NB4 (cell line): ENCODE results near the gene SFXN5.

ENCODE experiments used
- DNase-seq: peaks from one replicate; pipeline ENCODE4 v3.0.0; 2010; ENCODE audit warnings: low read depth
- H3K4me3 ChIP-seq: one replicate; pipeline ENCODE4 v1.5.1; 2011; ENCODE audit warnings: mild to moderate bottlenecking, low read depth, low read length, moderate library complexity
- MYC ChIP-seq: IDR thresholded peaks from 2 replicates; pipeline ENCODE4 v1.6.1; 2011; ENCODE audit warnings: low read depth, low read length
- POLR2A ChIP-seq: IDR thresholded peaks from 2 replicates; pipeline ENCODE4 v1.6.1; 2011; ENCODE audit warnings: mild to moderate bottlenecking; ENCODE audit not compliant: insufficient read length; ENCODE audit errors: extremely low read depth
- TF ChIP-seq, protein P1 (sequence below): IDR thresholded peaks from one replicate; pipeline ENCODE4 v1.5.1; 2012; ENCODE audit warnings: low read depth, low read length
- TF ChIP-seq, protein P2 (sequence below): IDR thresholded peaks from 2 replicates; pipeline ENCODE4 v1.6.1; 2011; ENCODE audit warnings: low read depth, low read length

SFXN5 gene

DNA sequence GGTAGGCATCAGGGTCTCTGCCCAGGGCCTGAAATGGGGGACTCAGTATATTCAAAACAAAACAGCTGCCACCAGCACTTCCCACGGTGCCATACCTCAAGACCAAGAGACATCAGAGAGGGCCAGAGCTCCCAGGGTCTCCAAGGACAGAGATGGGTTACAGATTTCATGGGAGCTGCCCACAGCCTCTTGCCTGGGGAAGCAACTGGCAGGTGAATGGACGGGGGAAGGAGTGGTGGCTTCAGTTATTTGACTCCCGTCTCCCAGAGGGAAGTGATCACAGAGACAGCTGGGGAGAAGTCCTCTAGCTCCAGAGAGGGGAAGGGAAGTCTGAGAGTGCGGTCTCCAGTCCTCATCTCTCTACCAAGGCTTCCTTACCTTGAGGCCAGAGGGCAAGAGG, 15.8 kb upstream of the SFXN5 start:
- DNase-seq = no peak
- no peak overlapping the region for H3K4me3 ChIP-seq
- TF ChIP-seq MYC = no peak
- TF ChIP-seq, protein P1, sequence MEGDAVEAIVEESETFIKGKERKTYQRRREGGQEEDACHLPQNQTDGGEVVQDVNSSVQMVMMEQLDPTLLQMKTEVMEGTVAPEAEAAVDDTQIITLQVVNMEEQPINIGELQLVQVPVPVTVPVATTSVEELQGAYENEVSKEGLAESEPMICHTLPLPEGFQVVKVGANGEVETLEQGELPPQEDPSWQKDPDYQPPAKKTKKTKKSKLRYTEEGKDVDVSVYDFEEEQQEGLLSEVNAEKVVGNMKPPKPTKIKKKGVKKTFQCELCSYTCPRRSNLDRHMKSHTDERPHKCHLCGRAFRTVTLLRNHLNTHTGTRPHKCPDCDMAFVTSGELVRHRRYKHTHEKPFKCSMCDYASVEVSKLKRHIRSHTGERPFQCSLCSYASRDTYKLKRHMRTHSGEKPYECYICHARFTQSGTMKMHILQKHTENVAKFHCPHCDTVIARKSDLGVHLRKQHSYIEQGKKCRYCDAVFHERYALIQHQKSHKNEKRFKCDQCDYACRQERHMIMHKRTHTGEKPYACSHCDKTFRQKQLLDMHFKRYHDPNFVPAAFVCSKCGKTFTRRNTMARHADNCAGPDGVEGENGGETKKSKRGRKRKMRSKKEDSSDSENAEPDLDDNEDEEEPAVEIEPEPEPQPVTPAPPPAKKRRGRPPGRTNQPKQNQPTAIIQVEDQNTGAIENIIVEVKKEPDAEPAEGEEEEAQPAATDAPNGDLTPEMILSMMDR = no peak
- no peak for TF ChIP-seq POLR2A

DNA sequence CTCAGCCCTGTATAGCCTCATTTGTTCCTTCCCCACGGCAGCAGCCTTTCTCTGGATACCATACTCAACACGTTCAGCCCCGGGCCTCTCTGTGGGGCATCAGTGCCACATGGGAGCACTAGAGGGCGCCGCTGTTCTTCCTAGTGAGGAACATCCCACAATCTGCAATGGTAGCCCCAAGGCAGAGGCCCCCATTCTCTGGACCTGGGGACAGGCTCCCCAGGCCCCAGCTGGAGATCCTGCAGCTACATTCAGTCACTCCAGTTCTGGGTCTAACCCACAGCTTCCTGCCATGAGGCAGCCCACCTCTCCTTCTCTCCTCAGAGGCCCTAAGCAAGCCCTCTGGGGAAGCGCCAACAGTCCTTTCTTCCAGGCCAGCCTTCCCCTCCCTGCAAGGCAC, 14.2 kb upstream of the SFXN5 start:
- DNase-seq = peak; percentile 82

DNA sequence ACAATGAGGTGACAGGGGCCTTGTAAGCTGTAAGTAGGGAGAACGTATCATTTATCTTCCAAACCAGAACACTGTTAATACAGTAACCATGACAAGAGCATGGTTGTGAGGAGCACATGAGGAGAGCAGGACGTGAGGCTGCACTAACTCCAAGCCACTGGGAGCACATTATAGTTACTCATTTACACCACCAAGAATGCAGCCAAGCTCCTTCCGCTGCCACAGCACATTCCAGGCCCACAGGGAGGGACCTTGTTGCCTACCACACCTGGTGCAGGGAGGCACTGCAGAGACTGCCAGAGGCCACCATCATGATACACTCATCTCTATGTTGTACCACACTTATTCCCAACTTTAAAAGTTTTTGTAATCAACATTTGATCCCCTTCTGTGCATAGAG, 13.5 kb upstream of the SFXN5 start:
- H3K4me3 ChIP-seq = no peak overlapping the region
- DNase-seq = no peak
- no peak for TF ChIP-seq MYC
- TF ChIP-seq, protein P2, sequence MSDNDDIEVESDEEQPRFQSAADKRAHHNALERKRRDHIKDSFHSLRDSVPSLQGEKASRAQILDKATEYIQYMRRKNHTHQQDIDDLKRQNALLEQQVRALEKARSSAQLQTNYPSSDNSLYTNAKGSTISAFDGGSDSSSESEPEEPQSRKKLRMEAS = no peak
- TF ChIP-seq, protein P1 = no peak

More for the DNA sequence above, 14.2 kb upstream of the SFXN5 start:
- TF ChIP-seq, protein P1 = peak; percentile 95
- TF ChIP-seq MYC = no peak
- TF ChIP-seq, protein P2 = peak; percentile 57; the same call in 1 of the 2 replicates
- no peak overlapping the region for H3K4me3 ChIP-seq

DNA sequence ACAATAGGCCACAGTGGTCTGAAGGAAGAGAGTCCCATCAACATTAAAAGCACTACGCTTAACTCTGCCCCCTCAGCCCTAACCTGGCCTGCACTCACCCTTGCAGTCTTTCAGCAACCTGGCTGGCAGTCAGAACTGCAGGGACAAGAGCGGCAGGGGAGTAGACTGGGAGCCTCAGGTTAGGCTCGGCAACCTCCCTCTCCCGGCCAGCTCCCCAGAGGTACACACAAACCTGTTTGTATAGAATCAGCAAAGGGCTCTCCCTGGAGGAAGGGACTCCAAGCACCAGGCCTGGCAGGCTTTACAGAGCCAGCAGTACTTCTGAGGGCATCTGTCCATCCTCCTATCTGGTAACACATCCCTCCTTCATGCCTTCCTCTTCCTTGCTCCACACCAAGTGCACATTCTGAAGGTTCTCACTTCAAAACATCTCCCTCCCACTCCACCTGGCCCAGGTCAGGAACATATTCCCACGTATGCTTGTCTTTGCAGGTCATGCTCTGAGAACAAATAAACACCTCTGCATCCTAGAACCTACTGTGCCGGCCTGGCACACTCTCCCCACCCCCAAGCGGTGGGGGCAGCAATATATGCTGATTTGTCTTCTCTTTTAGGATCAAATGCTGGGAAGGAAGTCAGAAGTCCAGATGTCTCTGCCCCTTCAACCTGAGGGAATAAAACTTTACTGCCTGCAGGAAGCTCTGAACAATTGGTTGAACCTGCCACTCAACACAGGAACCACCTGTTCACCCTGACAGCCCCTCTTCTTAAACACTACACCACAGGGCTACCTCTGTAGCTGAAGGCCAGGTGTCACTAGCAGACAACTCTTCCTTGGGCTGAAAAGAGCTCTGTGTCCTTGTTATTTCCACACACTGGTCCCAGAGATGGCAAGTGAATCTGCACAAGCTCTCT, 12.6 kb upstream of the SFXN5 start:
- H3K4me3 ChIP-seq = no peak overlapping the region
- TF ChIP-seq, protein P1 = no peak
- TF ChIP-seq, protein P2 = no peak
- TF ChIP-seq POLR2A = no peak
- no peak for TF ChIP-seq MYC
- no peak for DNase-seq

DNA sequence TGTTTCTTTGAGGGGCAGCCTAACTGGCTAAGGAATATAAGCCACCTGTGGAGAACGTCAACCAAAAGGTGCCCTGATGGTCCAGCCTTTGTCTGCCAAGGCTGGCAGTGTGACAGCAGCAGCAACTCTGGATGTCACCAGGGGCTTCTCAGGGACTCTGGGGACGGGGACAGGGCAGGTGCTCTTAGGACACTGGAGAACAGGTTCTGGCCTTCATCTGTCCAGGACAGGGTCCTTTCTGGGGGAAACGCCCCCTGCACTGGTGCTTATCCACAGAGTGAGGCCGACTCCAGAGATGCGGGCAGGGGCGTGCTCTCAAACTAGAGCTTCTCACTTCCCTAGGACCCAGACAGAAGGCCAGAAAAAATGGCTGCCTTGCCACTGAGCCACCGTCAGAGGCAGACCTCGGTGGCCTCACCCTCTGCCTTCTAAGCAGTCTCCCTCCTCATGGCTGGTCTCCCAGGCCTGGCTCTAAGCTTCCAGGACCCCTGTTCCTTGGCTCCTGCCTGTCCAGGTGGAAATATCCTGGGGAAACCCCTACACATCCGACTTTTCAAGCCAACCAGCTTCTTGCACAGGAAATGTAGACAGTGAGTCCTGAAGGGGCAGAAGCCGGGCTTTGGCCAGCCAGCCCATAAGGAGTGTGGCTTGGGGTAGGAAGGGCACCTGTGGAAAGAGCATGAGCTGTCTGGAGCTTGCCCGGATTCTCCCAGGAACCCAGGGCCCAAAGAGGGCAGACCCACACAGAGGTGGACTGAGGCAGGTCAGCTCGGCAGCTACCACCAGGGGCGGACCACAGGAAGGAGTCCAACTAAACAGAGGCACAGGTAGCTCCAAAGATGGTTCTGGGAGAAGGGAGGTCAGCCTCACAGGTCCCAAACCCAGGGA, 11.3 kb upstream of the SFXN5 start:
- no peak for DNase-seq
- H3K4me3 ChIP-seq = no peak overlapping the region
- TF ChIP-seq POLR2A = no peak
- TF ChIP-seq, protein P1 = no peak
- no peak for TF ChIP-seq MYC
- TF ChIP-seq, protein P2 = no peak
